Gastrocnemius medialis (tissue), 4 donors: ENCODE data around the gene TENM3. TPM values are rescaled to one million over a fixed set of nuclear protein-coding genes. Genes with fewer than 3 reads are reported as not detected.

Experiments used
- ATAC-seq, 2 donors: fragments of 150-250 bp; one replicate each; pipeline ENCODE4 v1.9.1; 2016
- DNase-seq, 2 donors: peaks; one replicate each; pipeline ENCODE4 v3.0.0-alpha.2; 2019
- H3K27ac ChIP-seq, 4 donors: fragments of 200-600 bp; sonication (generic); 1 replicate in 1 of 4; 2 replicates in 3 of 4; pipeline ENCODE4 v1.5.1; 2016 to 2018; ENCODE audit warnings: mild to moderate bottlenecking in 2 of 4, moderate library complexity in 1 of 4
- H3K27me3 ChIP-seq, 3 donors: fragments of 200-600 bp; sonication (generic) in 2 of 3; 1 replicate in 1 of 3; 2 replicates in 2 of 3; pipeline versions ENCODE4 v1.5.1 to v1.6.0; 2016 to 2019; ENCODE audit warnings: mild to moderate bottlenecking in 1 of 3, moderate library complexity in 1 of 3
- H3K36me3 ChIP-seq, 2 donors: fragments of 200-600 bp; sonication (generic) in 1 of 2; one replicate each; pipeline ENCODE4 v1.5.1; 2017 to 2018
- H3K4me1 ChIP-seq, 2 donors: fragments of 200-600 bp; sonication (generic) in 1 of 2; one replicate each; pipeline ENCODE4 v1.5.1; 2016 to 2017; ENCODE audit warnings: mild to moderate bottlenecking in 2 of 2
- H3K4me3 ChIP-seq, 4 donors: fragments of 200-600 bp; sonication (generic) in 3 of 4; 1 replicate in 1 of 4; 2 replicates in 3 of 4; pipeline ENCODE4 v1.5.1; 2016 to 2019; ENCODE audit warnings: mild to moderate bottlenecking in 2 of 4
- H3K9me3 ChIP-seq, 3 donors: fragments of 200-600 bp; sonication (generic) in 2 of 3; 1 replicate in 1 of 3; 2 replicates in 2 of 3; pipeline ENCODE4 v1.5.1; 2016 to 2019
- POLR2A ChIP-seq, 2 donors: fragments of 450-650 bp; IDR thresholded peaks; one replicate each; pipeline ENCODE4 v1.6.1; 2017; ENCODE audit warnings: antibody characterized with exemption in 2 of 2, mild to moderate bottlenecking in 2 of 2, moderate library complexity in 2 of 2
- in situ Hi-C, 4 donors: fragments of 200-750 bp; cut with MboI; loops; one replicate each; pipeline versions ENCODE4 v1.15.0 to v1.8.0; 2017; ENCODE audit warnings: low sequenced_read_pairs in 4 of 4
- intact Hi-C: fragments of 100-400 bp; cut with DNase I; formaldehyde crosslinking; loops from one replicate; pipeline ENCODE4 v1.15.1; 2023; ENCODE audit warnings: low total_unique reads
- total RNA-seq, 4 donors: library from RNA; depleted of rRNA; stranded (reverse); fragments of >200 nt; gene quantifications; one replicate each; pipeline versions ENCODE4 v1.1.0 to v1.2.3, GENCODE V29; 2016
- TF ChIP-seq, protein P1 (sequence below), 5 experiments: fragments of 450-650 bp in 3 of 5; fragments of 200-600 bp in 2 of 5; sonication (generic) in 2 of 5; IDR thresholded peaks in 4 of 5; conservative IDR thresholded peaks in 1 of 5; 1 replicate in 4 of 5; 2 replicates in 1 of 5; pipeline ENCODE4 v1.5.1; 2016 to 2019; ENCODE audit warnings: antibody characterized with exemption in 5 of 5, mild to moderate bottlenecking in 3 of 5, moderate library complexity in 3 of 5

The TENM3 gene
- total RNA-seq, 4 donors from 2014 or later, result 8.3 to 16.2 (median 12.3) TPM

DNA sequence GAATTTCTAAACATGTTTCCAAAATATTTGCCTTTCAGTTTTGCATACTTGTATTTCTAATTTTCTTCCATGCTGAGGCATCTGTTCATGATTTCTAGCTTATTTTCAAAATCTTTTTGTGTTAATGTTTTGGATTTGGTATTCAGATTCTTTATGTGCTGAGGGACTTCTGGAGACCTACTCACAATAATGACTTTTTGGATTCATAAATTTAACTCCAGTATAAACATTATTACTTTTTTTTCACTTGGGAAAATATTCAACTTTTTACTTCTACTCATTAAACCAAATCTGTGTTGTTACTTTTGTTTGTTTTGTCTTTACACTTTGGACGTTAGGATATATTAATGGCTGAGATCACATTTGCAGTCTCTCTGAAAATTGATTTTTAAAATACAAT lies 183.7 kb downstream of the TENM3 start:
- in situ Hi-C loops (no loop called here), intact Hi-C loops (no loop called here)
- Histone ChIP-seq H3K4me3 (no peak overlapping the region), H3K4me1 (no peaks in the 10 kb centered on the region), H3K27me3 (no peaks in the 10 kb centered on the region), H3K9me3 (no peaks in the 10 kb centered on the region), H3K36me3 (no peaks in the 10 kb centered on the region), H3K27ac (no peak overlapping the region)
- TF ChIP-seq, protein P1, sequence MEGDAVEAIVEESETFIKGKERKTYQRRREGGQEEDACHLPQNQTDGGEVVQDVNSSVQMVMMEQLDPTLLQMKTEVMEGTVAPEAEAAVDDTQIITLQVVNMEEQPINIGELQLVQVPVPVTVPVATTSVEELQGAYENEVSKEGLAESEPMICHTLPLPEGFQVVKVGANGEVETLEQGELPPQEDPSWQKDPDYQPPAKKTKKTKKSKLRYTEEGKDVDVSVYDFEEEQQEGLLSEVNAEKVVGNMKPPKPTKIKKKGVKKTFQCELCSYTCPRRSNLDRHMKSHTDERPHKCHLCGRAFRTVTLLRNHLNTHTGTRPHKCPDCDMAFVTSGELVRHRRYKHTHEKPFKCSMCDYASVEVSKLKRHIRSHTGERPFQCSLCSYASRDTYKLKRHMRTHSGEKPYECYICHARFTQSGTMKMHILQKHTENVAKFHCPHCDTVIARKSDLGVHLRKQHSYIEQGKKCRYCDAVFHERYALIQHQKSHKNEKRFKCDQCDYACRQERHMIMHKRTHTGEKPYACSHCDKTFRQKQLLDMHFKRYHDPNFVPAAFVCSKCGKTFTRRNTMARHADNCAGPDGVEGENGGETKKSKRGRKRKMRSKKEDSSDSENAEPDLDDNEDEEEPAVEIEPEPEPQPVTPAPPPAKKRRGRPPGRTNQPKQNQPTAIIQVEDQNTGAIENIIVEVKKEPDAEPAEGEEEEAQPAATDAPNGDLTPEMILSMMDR (IDR thresholded peaks at IDR 0.05 in 4 of 5, conservative IDR thresholded peaks at IDR 0.05 in 1 of 5), result no peak
- no peak for TF ChIP-seq POLR2A (IDR thresholded peaks at IDR 0.05)
- DNase-seq, result no peak
- ATAC-seq, result no peak

DNA sequence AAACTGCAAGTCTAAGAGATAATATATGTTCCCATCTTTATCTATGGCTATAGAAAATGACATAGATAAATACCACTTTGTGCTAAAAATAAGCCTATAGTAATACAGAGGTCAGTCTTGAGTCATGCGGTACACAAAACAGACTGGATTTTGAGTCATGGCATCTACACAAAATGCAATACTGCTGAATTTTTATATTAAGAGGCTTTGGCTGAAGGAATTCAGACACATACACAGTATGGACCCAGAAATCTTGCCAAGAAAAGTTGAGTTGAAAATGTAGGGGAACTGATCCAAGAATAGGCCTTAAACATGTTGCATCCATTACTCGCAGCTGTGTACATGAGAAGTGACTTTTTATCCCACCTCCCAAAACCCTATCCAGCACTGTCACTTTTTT lies 184.4 kb downstream of the TENM3 start:
- in situ Hi-C loops (no loop called here), intact Hi-C loops (no loop called here)
- DNase-seq, result no peak

DNA sequence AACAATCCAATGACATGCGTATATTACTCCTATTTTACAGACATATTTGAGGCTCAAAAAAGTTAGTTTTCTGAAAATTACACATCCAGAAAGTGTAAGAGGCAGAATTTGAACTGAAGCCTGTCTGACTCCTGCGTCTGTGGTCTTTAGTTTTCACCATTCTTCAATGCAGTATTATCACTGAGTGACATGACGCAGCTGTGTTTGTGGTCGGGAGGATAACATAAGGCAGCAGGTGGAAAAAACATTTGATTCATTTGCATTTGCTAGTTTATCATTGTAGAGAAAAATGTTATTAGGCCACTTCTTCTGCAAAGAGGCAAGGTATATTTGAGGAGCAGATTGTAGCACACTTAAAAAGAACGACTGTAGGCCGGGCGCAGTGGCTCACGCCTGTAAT lies 186.7 kb downstream of the TENM3 start:
- in situ Hi-C loops, result no loop called here
- no peak for DNase-seq
- no peak for ATAC-seq
- Histone ChIP-seq H3K27me3 (no peaks in the 10 kb centered on the region), H3K36me3 (no peaks in the 10 kb centered on the region), H3K4me3 (no peak overlapping the region), H3K9me3 (no peaks in the 10 kb centered on the region), H3K4me1 (peaks cover 0 to 4% of the 10 kb centered on the region in 2 donors), H3K27ac (no peak overlapping the region)
- intact Hi-C loops, result no loop called here
- TF ChIP-seq, protein P1 (IDR thresholded peaks at IDR 0.05 in 4 of 5, conservative IDR thresholded peaks at IDR 0.05 in 1 of 5), result no peak
- no peak for TF ChIP-seq POLR2A (IDR thresholded peaks at IDR 0.05)

More for the DNA sequence above, 184.4 kb downstream of the TENM3 start:
- H3K9me3 ChIP-seq, result no peaks in the 10 kb centered on the region
- no peaks in the 10 kb centered on the region for H3K4me1 ChIP-seq
- no peaks in the 10 kb centered on the region for H3K36me3 ChIP-seq
- no peak for ATAC-seq
- H3K27ac ChIP-seq, result no peak overlapping the region
- H3K4me3 ChIP-seq, result no peak overlapping the region
- TF ChIP-seq, protein P1 (IDR thresholded peaks at IDR 0.05 in 4 of 5, conservative IDR thresholded peaks at IDR 0.05 in 1 of 5), result no peak
- TF ChIP-seq POLR2A (IDR thresholded peaks at IDR 0.05), result no peak
- H3K27me3 ChIP-seq, result no peaks in the 10 kb centered on the region

DNA sequence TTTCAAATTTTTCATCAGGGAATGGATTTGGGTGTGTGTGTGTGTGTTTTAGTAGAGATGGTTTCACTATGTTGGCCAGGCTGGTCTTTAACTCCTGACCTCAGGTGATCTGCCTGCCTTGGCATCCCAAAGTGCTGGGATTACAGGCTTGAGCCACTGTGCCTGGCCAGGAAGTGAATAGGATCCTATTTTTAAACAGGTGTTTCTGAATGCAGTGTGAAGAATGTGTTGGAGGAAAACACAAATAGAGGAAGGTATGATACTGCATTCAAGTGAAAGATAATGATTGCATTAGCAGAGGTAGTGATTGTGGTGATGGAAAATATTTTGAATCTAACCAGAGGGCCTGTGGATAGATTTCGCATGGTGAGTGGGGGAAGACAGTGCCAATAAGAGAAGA lies 189.6 kb downstream of the TENM3 start:
- H3K36me3 ChIP-seq, result no peaks in the 10 kb centered on the region
- ATAC-seq (peak in 1 of 2 donors; percentile 53), DNase-seq (peak in 1 of 2 donors; percentile 25)
- intact Hi-C loops, result no loop called here
- no peaks in the 10 kb centered on the region for H3K9me3 ChIP-seq
- TF ChIP-seq, protein P1 (IDR thresholded peaks at IDR 0.05 in 4 of 5, conservative IDR thresholded peaks at IDR 0.05 in 1 of 5), result no peak
- TF ChIP-seq POLR2A (IDR thresholded peaks at IDR 0.05), result no peak
- peaks cover 0 to 4% of the 10 kb centered on the region in 2 donors for H3K4me1 ChIP-seq
- in situ Hi-C loops, result no loop called here
- H3K27ac ChIP-seq, result no peak overlapping the region
- H3K27me3 ChIP-seq, result no peaks in the 10 kb centered on the region
- H3K4me3 ChIP-seq, result no peak overlapping the region

DNA sequence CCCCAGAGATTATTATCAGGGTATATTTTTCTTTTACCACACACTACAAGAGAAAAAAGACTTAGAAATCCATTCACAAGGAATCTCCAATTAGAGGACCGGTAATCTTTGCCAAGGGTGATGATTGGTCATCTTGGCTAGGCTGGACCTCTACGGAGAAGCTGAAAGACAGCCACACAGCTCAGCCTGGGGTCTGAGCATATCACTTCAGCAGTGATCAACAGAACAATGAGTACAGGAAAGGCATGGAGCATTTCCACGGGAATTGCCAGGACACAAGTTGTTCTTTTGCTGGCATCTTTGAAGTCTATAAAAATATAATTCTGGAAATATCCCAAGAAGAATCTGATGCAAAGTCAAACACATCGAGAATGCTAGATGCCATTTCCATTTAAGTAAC lies 191.5 kb downstream of the TENM3 start:
- ATAC-seq, result no peak
- no peaks in the 10 kb centered on the region for H3K27me3 ChIP-seq
- in situ Hi-C loops, result no loop called here

More for the DNA sequence above, 191.5 kb downstream of the TENM3 start:
- no peak overlapping the region for H3K27ac ChIP-seq
- intact Hi-C loops, result no loop called here
- H3K9me3 ChIP-seq, result no peaks in the 10 kb centered on the region
- DNase-seq, result no peak
- TF ChIP-seq POLR2A (IDR thresholded peaks at IDR 0.05), result no peak
- TF ChIP-seq, protein P1 (IDR thresholded peaks at IDR 0.05 in 4 of 5, conservative IDR thresholded peaks at IDR 0.05 in 1 of 5), result no peak
- H3K36me3 ChIP-seq, result no peaks in the 10 kb centered on the region
- H3K4me3 ChIP-seq, result no peak overlapping the region
- H3K4me1 ChIP-seq, result peaks cover 0 to 4% of the 10 kb centered on the region in 2 donors
